Endothelial cell of umbilical vein (primary cell): ENCODE data around the gene FST. TPM values are rescaled to one million over a fixed set of nuclear protein-coding genes. Genes with fewer than 3 reads are reported as not detected.

Experiments used
- BruUV-seq: library from RNA; stranded (reverse); fragments of 400-500 nt; replicated peaks from 2 replicates; lab custom pipeline; 2021; lab: Mats Ljungman, UMichigan
- CTCF ChIA-PET: fragments of 300-600, 350-600 bp; sonication (Branson Sonifier 250); formaldehyde crosslinking; loops from one replicate; lab custom pipeline; 2021; ENCODE audit warnings: antibody characterized with exemption, inconsistent platforms; lab: Charles Lee
- POLR2A ChIA-PET: fragments of 300-600, 350-600 bp; sonication (Branson Sonifier 250); formaldehyde crosslinking; loops from one replicate; lab custom pipeline; 2021; ENCODE audit warnings: antibody characterized with exemption, inconsistent platforms; lab: Charles Lee
- DNase-seq: peaks from one replicate; pipeline ENCODE4 v3.0.0-alpha.2; 2011; ENCODE audit warnings: low read depth, low spot score
- FAIRE-seq: peaks from 2 replicates; lab custom pipeline; 2011; peaks lifted over from hg19 to GRCh38; lab: Jason Lieb, UNC
- H2AFZ ChIP-seq: 2 replicates; pipeline ENCODE4 v1.6.0; 2012; ENCODE audit warnings: low read depth, low read length, control low read depth, inconsistent platforms
- H3K27ac ChIP-seq: 2 replicates; pipeline ENCODE4 v1.5.1; 2011; ENCODE audit warnings: low read depth, mild to moderate bottlenecking, control low read depth, low read length, moderate library complexity; ENCODE audit not compliant: insufficient read depth
- H3K27me3 ChIP-seq, 2 experiments: 2 replicates each; pipeline versions ENCODE4 v1.6.0 to v1.6.1; 2011; ENCODE audit warnings: low read length in 2 of 2, mixed read lengths in 1 of 2; ENCODE audit not compliant: control insufficient read depth in 2 of 2, insufficient read depth in 2 of 2
- H3K36me3 ChIP-seq, 2 experiments: 2 replicates in 1 of 2; 3 replicates in 1 of 2; pipeline ENCODE4 v1.5.1; 2011; ENCODE audit warnings: low read length in 2 of 2, mild to moderate bottlenecking in 1 of 2, moderate library complexity in 1 of 2; ENCODE audit not compliant: control insufficient read depth in 2 of 2, insufficient read depth in 2 of 2; ENCODE audit errors: extremely low read depth in 1 of 2
- H3K4me1 ChIP-seq: 3 replicates; pipeline ENCODE4 v1.5.1; 2011; ENCODE audit warnings: mild to moderate bottlenecking, low read length; ENCODE audit not compliant: control insufficient read depth, insufficient read depth; ENCODE audit errors: extremely low read depth
- H3K4me2 ChIP-seq: 2 replicates; pipeline ENCODE4 v1.6.1; 2011; ENCODE audit warnings: low read length, control low read depth, mixed read lengths; ENCODE audit not compliant: insufficient read depth
- H3K4me3 ChIP-seq, 3 experiments: fragments of 200-600 bp in 1 of 3; sonication (generic), shearing (Covaris generic) in 1 of 3; replicated peaks in 1 of 3; 2 replicates each; pipeline ENCODE4 v1.5.1; 2011 to 2016; ENCODE audit warnings: control low read depth in 3 of 3, low read length in 3 of 3, mild to moderate bottlenecking in 2 of 3, inconsistent platforms in 1 of 3, low read depth in 1 of 3, moderate library complexity in 1 of 3; ENCODE audit not compliant: insufficient read depth in 1 of 3
- H3K79me2 ChIP-seq: 2 replicates; pipeline ENCODE4 v1.6.0; 2012; ENCODE audit warnings: low read length, inconsistent platforms; ENCODE audit not compliant: control insufficient read depth, insufficient read depth
- H3K9ac ChIP-seq: replicated peaks from 2 replicates; pipeline ENCODE3; 2011; ENCODE audit warnings: low read length, control low read depth; ENCODE audit not compliant: insufficient read depth; ENCODE audit errors: extremely low read depth
- H3K9me1 ChIP-seq: replicated peaks from 3 replicates; pipeline ENCODE4 v1.6.0; 2011; ENCODE audit warnings: mild to moderate bottlenecking, low read length; ENCODE audit not compliant: control insufficient read depth, insufficient read depth; ENCODE audit errors: extremely low read depth
- H3K9me3 ChIP-seq: replicated peaks from 2 replicates; pipeline ENCODE4 v1.5.1; 2012; ENCODE audit warnings: low read length, inconsistent platforms; ENCODE audit not compliant: control insufficient read depth, insufficient read depth
- H4K20me1 ChIP-seq: replicated peaks from 2 replicates; pipeline ENCODE3; 2011; ENCODE audit warnings: mild to moderate bottlenecking, low read length; ENCODE audit not compliant: control insufficient read depth, insufficient read depth; ENCODE audit errors: extremely low read depth
- EZH2 ChIP-seq: IDR thresholded peaks from 2 replicates; pipeline ENCODE4 v1.6.1; 2012; ENCODE audit warnings: borderline replicate concordance, low read depth, mild to moderate bottlenecking, moderate library complexity, low read length, inconsistent platforms; ENCODE audit not compliant: severe bottlenecking
- FOS ChIP-seq: IDR thresholded peaks from 2 replicates; pipeline ENCODE4 v1.6.1; 2011; ENCODE audit warnings: mild to moderate bottlenecking, low read length, moderate library complexity, borderline replicate concordance; ENCODE audit not compliant: insufficient read depth
- GATA2 ChIP-seq: IDR thresholded peaks from 2 replicates; pipeline ENCODE4 v1.7.0; 2011; ENCODE audit warnings: low read depth, mild to moderate bottlenecking, moderate library complexity, mixed read lengths, low read length; ENCODE audit not compliant: insufficient read length, insufficient read depth
- JUN ChIP-seq: IDR thresholded peaks from 2 replicates; pipeline ENCODE4 v1.6.1; 2011; ENCODE audit warnings: borderline replicate concordance, low read depth; ENCODE audit not compliant: insufficient read length, insufficient read depth
- MAX ChIP-seq: IDR thresholded peaks from 2 replicates; pipeline ENCODE4 v1.6.1; 2011; ENCODE audit not compliant: insufficient read depth, insufficient read length
- MYC ChIP-seq: IDR thresholded peaks from one replicate; pipeline ENCODE4 v1.6.1; 2011; ENCODE audit warnings: mild to moderate bottlenecking, low read depth, low read length
- POLR2A ChIP-seq: IDR thresholded peaks from 2 replicates; pipeline ENCODE4 v1.6.1; 2012; ENCODE audit warnings: low read depth, mild to moderate bottlenecking, control low read depth, low read length
- dilution Hi-C: fragments of 300-500 bp; cut with MboI; formaldehyde crosslinking; loops from one replicate; pipeline ENCODE4 v1.15.0; 2019; ENCODE audit warnings: low sequenced_read_pairs; ENCODE audit not compliant: extremely low pct_ligation_motif_present
- intact Hi-C: fragments of 100-400 bp; cut with micrococcal nuclease; formaldehyde crosslinking; loops from one replicate; pipeline ENCODE4 v1.10.0; 2022
- polyA plus RNA-seq, 4 experiments: library from polyadenylated mRNA; depleted of rRNA in 3 of 4; stranded (reverse) in 3 of 4; unstranded in 1 of 4; fragments of >200 nt; gene quantifications; 2 replicates each; pipeline versions ENCODE4 v1.2.1 to v1.2.3, GENCODE V29; 2011 to 2012; ENCODE audit warnings: missing spikeins in 1 of 4
- total RNA-seq: library from RNA; stranded (reverse); gene quantifications from 2 replicates; pipeline ENCODE4 v1.2.3, GENCODE V29; 2021
- TF ChIP-seq, protein P1 (sequence below), 2 donors: IDR thresholded peaks; 1 replicate in 1 of 2; 2 replicates in 1 of 2; pipeline ENCODE4 v1.5.1; 2011; ENCODE audit warnings: low read length in 2 of 2, mild to moderate bottlenecking in 2 of 2, moderate library complexity in 2 of 2, control low read depth in 1 of 2, inconsistent platforms in 1 of 2, low read depth in 1 of 2; ENCODE audit not compliant: insufficient read depth in 1 of 2; ENCODE audit errors: extremely low read depth in 1 of 2

FST gene
- total and polyA plus RNA-seq, 2 donors (not counting 3 experiments of a cell fraction or from before 2014, with no cell fraction given): 20.8 to 46.0 TPM

DNA sequence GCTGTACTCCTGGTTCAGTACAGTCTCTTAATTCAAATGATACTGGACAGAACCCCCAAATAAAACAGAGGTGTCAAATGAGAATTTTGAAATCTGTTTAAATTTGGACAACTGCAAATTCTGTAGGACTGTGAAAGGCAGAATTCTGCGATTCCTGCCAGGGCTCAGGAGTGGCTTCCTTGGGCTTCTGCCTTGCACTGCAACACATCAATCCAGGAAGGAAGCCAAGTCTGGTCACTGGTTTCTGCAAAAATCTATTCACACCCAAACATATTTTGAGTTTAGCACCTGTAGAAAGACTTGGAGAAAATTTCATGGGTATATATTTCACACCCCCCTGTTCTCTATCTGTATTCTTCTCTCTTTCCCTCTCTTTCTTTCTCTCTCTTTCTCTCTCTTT, 37.5 kb upstream of the FST start:
- no peaks in the 10 kb centered on the region for H3K79me2 ChIP-seq
- TF ChIP-seq MAX (no peak), FOS (no peak), MYC (no peak), EZH2 (no peak), GATA2 (no peak), POLR2A (no peak), JUN (no peak)
- TF ChIP-seq, protein P1, sequence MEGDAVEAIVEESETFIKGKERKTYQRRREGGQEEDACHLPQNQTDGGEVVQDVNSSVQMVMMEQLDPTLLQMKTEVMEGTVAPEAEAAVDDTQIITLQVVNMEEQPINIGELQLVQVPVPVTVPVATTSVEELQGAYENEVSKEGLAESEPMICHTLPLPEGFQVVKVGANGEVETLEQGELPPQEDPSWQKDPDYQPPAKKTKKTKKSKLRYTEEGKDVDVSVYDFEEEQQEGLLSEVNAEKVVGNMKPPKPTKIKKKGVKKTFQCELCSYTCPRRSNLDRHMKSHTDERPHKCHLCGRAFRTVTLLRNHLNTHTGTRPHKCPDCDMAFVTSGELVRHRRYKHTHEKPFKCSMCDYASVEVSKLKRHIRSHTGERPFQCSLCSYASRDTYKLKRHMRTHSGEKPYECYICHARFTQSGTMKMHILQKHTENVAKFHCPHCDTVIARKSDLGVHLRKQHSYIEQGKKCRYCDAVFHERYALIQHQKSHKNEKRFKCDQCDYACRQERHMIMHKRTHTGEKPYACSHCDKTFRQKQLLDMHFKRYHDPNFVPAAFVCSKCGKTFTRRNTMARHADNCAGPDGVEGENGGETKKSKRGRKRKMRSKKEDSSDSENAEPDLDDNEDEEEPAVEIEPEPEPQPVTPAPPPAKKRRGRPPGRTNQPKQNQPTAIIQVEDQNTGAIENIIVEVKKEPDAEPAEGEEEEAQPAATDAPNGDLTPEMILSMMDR (IDR thresholded peaks at IDR 0.05; ENCODE audit: extremely low read depth in 1 of 2, insufficient read depth in 1 of 2, low read depth in 1 of 2, low read length in 2 of 2): no peak
- intact Hi-C loops: no loop called here
- ChIA-PET POLR2A (no interaction called here), CTCF (interaction anchor here (0.9 kb wide), 1 partner anchor 12 kb away, joined by 5 read pairs; no protein-coding TSS in a partner anchor)
- no peaks in the 10 kb centered on the region for H3K4me1 ChIP-seq
- H4K20me1 ChIP-seq: no peaks in the 10 kb centered on the region
- H3K27me3 ChIP-seq: no peaks in the 10 kb centered on the region
- no peak overlapping the region for H3K9ac ChIP-seq
- no peak overlapping the region for H3K4me2 ChIP-seq
- dilution Hi-C loops: no loop called here
- no peak overlapping the region for H2AFZ ChIP-seq
- FAIRE-seq (no peak), DNase-seq (no peak)
- no peak overlapping the region for H3K27ac ChIP-seq
- H3K36me3 ChIP-seq: no peaks in the 10 kb centered on the region
- H3K4me3 ChIP-seq: no peak overlapping the region
- no TSS peak for BruUV-seq
- no peaks in the 10 kb centered on the region for H3K9me1 ChIP-seq
- H3K9me3 ChIP-seq: no peaks in the 10 kb centered on the region
